SH-SY5Y (cell line): Measurements from ENCODE around the gene RPS15.

ENCODE experiments used
- GATA2 ChIP-seq: IDR thresholded peaks from 2 replicates; pipeline ENCODE4 v1.6.1; 2011; ENCODE audit warnings: mild to moderate bottlenecking, low read depth, low read length
- GATA3 ChIP-seq: IDR thresholded peaks from 2 replicates; pipeline ENCODE4 v1.6.1; 2011; ENCODE audit warnings: low read depth, mild to moderate bottlenecking, low read length, moderate library complexity

RPS15 gene

DNA sequence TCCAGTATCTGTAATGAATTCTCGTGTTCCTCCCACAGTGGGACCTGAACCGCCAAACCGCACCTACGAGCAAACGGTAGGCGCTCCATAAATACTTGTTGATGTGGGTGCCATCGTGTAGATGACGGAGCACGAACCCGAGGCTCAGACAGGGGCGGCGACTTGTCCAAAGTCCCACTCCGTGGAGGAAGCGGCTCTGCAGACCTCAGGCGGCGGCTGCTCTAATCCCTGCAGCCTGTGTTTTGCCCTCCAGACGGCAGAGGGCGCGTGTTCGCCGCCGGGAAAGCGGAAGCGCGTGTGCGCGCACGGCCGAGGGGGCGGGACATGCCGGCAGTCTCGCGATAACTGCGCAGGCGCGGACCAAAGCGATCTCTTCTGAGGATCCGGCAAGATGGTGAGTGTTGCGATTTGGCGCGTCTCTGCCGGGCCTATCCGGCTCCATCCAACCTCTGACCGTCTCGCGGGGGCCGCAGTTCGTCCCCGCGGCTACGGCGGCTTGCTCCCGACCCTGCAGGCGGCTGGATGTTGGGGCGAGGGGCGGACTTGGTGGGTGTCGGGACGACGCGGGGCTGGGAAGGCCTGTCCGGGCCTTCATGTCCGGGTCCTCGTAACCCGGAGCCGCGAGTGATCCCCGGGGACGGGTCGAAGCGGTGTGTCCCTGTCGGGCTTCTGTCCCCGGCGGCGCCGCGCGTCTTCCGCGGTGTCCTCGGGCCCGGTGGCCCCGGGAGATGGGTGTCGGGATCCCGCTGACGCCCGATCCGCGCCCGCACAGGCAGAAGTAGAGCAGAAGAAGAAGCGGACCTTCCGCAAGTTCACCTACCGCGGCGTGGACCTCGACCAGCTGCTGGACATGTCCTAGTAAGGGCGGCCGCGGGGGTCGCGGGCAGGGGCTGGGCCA lies at the start of gene RPS15:
Gene RPS15 (plus strand): TSS at position 362 of the 898 bp plus-strand sequence. CDS start 30 bp downstream, at position 392.
- TF ChIP-seq GATA3 = no peak
- TF ChIP-seq GATA2 = no peak

DNA sequence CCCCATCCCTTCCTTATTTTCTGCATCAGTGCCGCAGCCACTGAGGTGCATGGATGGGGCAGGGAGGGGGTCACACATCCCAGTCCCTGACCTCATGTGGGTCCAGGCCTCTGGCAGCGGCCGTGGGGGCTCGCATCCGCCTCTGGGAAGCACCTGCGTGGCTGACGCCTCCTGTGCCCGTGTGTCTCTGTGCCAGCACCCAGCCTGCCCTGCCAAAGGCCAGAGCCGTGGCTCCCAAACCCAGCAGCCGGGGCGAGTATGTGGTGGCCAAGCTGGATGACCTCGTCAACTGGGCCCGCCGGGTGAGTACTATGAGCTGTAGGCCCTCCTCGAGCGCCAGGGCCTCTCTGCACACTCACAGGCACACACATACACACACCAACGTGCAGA lies 49.6 kb upstream of the RPS15 start:
- TF ChIP-seq GATA2 (no peak), GATA3 (no peak)

DNA sequence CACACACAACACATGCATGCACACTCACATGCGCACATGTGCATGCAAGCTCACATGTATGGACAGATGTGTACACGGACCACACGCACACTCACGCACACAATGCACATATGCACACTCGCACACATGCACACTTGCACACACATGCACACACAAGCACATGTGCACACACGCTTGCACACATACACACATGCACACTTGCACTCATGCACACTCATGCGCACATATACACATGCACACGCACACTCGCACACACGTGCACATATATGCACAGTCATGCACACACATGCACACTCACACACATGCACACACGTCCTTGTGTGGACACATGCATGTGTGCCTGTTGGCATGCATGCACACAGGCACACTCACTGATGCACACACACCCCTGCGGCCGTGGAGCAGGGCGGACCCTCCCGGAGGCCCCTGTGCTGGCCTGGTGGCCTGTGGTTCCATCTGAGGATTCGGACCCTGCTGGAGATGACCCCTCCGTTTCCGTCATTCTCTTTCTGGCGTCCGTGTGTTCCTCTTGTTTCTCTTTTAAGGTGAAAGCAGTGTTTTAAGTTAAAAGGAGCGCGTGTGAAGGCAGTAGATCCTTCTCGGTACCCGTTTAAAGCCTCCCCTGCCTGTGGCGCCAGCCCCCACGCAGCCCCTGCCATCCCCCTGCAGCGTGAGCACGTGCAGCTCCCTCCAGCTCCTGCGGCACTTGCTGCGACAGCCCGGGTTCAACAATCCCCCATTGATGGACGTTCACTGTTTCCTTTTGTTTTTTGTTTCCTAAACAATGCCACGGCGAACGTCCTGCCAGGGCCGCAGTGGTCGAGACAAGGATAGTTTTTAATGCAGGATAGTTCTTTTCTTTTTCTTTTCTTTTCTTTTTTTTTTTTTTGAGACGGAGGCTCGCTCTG lies 48.9 kb upstream of the RPS15 start:
- TF ChIP-seq GATA3 = no peak
- TF ChIP-seq GATA2 = no peak

DNA sequence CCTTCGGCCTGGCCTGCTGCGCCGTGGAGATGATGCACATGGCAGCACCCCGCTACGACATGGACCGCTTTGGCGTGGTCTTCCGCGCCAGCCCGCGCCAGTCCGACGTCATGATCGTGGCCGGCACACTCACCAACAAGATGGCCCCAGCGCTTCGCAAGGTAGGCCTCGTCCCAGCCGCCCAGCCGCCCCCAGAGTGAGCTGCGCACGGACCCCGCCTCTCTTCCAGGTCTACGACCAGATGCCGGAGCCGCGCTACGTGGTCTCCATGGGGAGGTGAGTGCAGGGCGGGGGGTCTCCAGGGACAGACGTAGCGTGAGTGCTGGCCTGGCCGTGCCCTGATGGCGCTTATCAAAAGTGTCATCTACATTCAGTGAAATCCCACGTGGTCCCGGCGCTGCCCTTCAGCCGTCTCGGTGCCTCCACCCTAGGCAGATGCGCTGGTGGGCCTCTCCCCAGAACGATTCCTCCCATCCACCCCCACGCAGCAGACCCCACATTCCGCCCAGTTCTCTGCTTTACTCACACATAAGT lies 47.2 kb upstream of the RPS15 start:
- TF ChIP-seq GATA2 (no peak), GATA3 (no peak)

DNA sequence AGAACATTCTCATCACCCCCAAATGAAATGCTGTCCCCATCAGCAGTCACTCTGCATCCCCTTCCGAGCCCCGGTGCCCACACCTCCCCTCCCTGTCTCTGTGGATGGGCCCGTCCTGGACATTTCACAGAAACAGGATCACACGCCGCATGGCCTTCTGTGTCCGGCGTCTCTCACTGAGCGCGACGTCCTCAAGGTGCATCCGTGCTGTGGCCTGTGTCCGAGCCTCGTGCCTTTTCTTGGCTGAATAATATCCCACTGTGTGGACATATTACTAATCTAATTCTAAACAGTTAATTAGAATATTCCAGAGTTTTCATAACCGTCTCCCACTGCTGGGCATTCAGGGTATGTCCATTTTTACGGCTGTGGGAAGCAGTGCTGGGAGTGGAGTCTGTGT lies 45.8 kb upstream of the RPS15 start:
- TF ChIP-seq GATA3 (no peak), GATA2 (no peak)

DNA sequence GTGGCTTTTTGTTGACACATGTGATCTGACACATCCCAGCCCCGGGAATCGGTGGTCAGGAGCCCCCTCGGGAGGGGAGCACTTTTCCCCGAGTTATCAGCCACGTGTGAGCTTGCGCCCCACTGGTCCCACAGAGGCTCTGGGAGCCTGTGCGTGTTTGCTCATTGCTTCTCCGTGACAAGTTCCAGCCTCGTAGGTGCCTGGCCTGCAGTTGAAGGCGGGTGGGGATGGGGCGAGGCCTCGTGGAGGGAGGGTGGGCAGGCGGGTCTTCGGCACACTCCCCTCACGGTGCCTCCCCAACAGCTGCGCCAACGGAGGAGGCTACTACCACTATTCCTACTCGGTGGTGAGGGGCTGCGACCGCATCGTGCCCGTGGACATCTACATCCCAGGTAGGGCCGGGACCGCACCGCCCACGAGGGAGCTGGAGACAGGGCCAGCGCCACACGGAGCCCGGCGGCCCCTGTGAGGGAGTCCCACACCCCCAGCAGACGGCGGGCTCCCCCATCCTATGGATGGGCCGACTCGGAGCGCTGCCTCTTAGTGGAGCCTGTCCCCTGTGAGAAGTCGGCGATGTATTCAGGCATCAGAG lies 45.2 kb upstream of the RPS15 start:
- TF ChIP-seq GATA2 (no peak), GATA3 (no peak)

DNA sequence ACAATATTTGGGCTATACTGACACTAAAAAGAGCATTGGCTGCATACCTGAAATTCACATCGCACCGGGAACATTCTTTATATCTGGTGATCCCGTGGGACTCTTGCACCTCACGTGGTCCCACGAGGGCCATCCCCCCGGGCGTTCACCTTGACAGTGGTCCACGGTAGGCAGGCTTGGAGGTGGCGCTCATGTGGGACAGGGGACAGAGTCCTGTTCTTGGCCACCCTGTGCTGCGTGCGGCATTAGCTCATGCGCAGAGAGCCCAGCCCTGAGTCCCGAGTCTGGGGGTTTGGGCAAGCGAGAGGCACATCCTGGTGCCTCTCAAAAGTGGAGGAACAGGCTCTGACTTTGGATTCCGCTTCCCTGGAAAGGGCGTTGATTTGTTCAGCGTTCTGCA lies 44.4 kb upstream of the RPS15 start:
- TF ChIP-seq GATA2 = no peak
- no peak for TF ChIP-seq GATA3

DNA sequence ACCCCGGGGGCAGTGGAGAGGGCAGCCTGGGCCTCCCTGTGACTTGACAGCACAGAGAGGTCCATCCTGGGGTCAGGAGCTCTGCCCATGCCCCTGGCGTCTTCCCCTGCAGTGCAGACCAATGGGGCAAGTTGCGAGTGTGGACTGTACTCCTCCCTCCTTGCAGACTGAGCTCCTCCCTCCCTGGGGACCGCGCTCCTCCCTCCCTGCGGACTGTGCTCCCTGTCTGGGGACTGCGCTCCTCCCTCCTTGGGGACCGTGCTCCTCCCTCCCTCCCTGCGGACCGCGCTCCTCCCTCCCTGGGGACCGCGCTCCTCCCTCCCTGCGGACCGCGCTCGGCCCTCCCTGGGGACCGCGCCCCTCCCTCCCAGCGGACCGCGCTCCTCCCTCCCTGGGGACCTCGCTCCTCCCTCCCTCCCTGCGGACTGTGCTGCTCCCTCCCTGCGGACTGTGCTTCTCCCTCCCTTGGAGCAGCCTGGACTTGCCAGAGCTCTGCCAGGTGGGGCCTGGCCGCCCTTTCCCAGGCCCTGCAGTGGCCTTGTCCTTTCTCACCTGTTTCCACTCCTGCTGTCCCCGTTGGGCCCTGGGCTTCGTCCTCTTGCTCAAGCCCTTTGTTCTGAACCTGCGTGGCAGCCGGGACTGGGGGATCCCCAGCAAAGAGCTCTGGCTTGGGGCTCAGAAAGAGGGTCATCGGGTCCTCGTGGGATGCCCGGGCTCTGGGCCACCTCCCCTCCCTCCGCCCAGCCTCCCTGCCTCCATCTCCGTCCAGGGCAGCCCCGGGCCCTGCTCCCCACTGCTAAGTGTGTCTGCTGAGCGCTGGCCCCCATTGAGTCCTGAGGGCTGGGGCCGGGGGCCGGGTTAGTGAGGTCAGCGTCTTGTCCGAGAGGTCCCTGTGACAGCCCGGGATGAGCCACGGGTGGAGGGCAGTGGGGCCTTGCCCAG lies 43.7 kb upstream of the RPS15 start:
- no peak for TF ChIP-seq GATA2
- TF ChIP-seq GATA3 = no peak

DNA sequence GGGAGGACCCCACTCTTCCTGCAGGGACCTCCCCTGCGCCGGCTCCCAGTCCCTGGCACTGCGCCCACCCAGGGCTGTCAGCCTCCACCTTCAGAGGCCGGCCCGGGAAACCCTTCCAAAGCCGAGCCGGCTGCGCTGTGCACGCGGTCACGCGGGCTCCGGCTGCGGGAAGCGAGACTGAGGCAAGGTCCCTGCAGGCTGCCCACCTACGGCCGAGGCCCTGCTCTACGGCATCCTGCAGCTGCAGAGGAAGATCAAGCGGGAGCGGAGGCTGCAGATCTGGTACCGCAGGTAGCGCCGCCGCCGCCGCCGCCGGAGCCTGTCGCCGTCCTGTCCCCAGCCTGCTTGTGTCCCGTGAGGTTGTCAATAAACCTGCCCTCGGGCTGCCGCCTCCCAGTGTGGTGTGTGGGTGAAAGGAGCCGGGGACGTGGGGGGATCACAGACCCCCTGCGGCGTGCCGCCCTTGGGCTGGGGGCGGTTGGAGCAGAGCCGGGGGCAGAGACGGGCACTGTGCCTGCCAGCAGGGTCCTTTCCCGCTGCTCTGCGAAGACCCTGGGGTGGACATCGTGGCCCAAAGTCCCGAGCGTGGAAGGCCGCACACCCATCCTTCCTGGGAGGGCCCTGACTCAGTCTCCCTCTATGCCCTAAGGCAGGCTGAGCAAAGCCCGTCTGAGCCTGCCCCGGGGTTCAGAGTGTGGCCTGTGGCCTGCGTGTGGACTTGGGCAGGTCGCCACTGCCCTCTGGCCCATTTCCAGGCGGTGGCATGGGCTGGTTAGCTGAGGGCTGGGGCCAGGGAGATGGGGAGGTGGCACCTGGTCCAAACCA lies 42.8 kb upstream of the RPS15 start:
- TF ChIP-seq GATA3 (no peak), GATA2 (no peak)

DNA sequence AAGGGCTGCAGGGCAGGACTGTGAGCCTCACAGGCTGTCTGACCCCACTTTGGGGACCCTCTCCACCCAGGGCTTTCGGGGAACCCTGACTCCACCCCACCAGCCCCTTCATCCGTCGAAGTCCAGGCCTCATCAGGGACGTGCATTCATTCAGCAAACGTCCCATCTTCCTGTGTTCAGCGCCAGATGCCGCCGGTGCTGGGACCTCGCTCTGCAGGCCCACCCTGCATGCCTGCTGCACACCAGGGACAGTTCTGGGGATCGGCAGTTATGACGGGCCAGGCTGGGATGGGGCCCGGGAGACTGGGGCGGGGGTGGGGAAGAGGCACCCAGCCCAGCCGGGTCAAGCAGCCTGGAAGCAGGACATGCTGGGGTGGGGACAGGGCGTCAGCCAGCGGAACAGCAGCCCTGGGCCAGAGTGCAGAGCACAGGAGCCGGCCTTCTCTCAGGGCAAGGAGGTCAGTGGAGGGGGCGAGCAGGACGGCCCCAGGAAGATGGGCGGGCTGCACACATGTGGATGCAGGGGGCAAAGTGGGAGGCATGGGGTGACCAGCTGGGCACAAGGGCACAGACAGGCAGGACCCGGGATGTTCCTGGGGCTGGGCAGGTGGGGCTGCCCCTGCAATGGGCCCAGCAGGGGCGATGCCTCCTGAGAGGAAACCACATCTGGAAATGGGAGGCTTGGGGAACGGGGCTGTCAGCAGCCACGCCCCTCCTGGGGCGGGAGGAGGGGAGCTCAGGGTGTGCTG lies 42.0 kb upstream of the RPS15 start:
- TF ChIP-seq GATA2 (no peak), GATA3 (no peak)
